GM19397 (cell line): ENCODE results near the gene FBXL7.

Source experiments
- ATAC-seq: cut with Tn5 transposase; IDR thresholded peaks from one replicate; pipeline ENCODE4 v1.9.1; 2021; ENCODE audit warnings: mild to moderate bottlenecking, moderate library complexity; ENCODE audit not compliant: unreplicated experiment

Gene FBXL7

GRCh38 chr5:15796557-15796956 lies 296.6 kb downstream of the FBXL7 start:
- no peak for ATAC-seq

- no peak for ATAC-seq
These were observed 297.1 kb downstream of the FBXL7 start for GRCh38 chr5:15797116-15797515.

- ATAC-seq = no peak
These were observed 298.0 kb downstream of the FBXL7 start for GRCh38 chr5:15798006-15798405.

- no peak for ATAC-seq
These were observed 299.0 kb downstream of the FBXL7 start for GRCh38 chr5:15799014-15799413.

GRCh38 chr5:15799612-15800011 lies 299.6 kb downstream of the FBXL7 start:
- no peak for ATAC-seq

GRCh38 chr5:15803280-15803679 lies 303.3 kb downstream of the FBXL7 start:
- no peak for ATAC-seq

GRCh38 chr5:15806613-15807012 lies 306.6 kb downstream of the FBXL7 start:
- ATAC-seq = no peak

- ATAC-seq = no peak
These were observed 307.3 kb downstream of the FBXL7 start for GRCh38 chr5:15807248-15807647.

GRCh38 chr5:15807871-15808270 lies 307.9 kb downstream of the FBXL7 start:
- no peak for ATAC-seq

- ATAC-seq = no peak
These were observed 308.6 kb downstream of the FBXL7 start for GRCh38 chr5:15808577-15808976.

GRCh38 chr5:15819617-15820016 lies 319.6 kb downstream of the FBXL7 start:
- ATAC-seq = no peak

GRCh38 chr5:15821506-15821905 lies 321.5 kb downstream of the FBXL7 start:
- no peak for ATAC-seq

- no peak for ATAC-seq
These were observed 323.4 kb downstream of the FBXL7 start for GRCh38 chr5:15823398-15823797.

- no peak for ATAC-seq
These were observed 327.8 kb downstream of the FBXL7 start for GRCh38 chr5:15827741-15828140.

GRCh38 chr5:15831408-15831807 lies 331.4 kb downstream of the FBXL7 start:
- no peak for ATAC-seq

GRCh38 chr5:15833365-15833764 lies 333.4 kb downstream of the FBXL7 start:
- ATAC-seq = no peak

GRCh38 chr5:15834596-15835245 lies 334.7 kb downstream of the FBXL7 start:
- no peak for ATAC-seq

- ATAC-seq = no peak
These were observed 335.5 kb downstream of the FBXL7 start for GRCh38 chr5:15835514-15835913.

GRCh38 chr5:15837551-15838289 lies 337.7 kb downstream of the FBXL7 start:
- ATAC-seq = no peak

GRCh38 chr5:15844253-15844652 lies 344.3 kb downstream of the FBXL7 start:
- ATAC-seq = no peak

- no peak for ATAC-seq
These were observed 344.9 kb downstream of the FBXL7 start for GRCh38 chr5:15844871-15845270.

- ATAC-seq = no peak
These were observed 350.6 kb downstream of the FBXL7 start for GRCh38 chr5:15850536-15850935.

GRCh38 chr5:15850939-15851341 lies 351.0 kb downstream of the FBXL7 start:
- ATAC-seq = no peak
